Neutrophil (primary cell): ENCODE results near the gene TMEM204.

Experiments
- H3K27ac ChIP-seq: fragments of 200-600 bp; sonication (generic); 2 replicates; pipeline ENCODE4 v1.5.1; 2016; ENCODE audit warnings: mild to moderate bottlenecking, moderate library complexity
- H3K27me3 ChIP-seq: fragments of 200-600 bp; sonication (generic); 2 replicates; pipeline ENCODE4 v1.6.0; 2016; ENCODE audit warnings: mild to moderate bottlenecking
- H3K36me3 ChIP-seq: fragments of 200-600 bp; sonication (generic); 2 replicates; pipeline ENCODE4 v1.5.1; 2017
- H3K4me1 ChIP-seq, 2 experiments: fragments of 200-600 bp in 1 of 2; sonication (generic) in 1 of 2; 1 replicate in 1 of 2; 2 replicates in 1 of 2; pipeline versions ENCODE4 v1.5.1 to v1.6.1; 2013 to 2016; ENCODE audit warnings: low read depth in 1 of 2, low read length in 1 of 2, mild to moderate bottlenecking in 1 of 2, moderate library complexity in 1 of 2; ENCODE audit not compliant: control insufficient read depth in 1 of 2, insufficient read depth in 1 of 2
- H3K4me3 ChIP-seq, 2 experiments: fragments of 200-600 bp in 1 of 2; sonication (generic) in 1 of 2; 1 replicate in 1 of 2; 2 replicates in 1 of 2; pipeline ENCODE4 v1.5.1; 2013 to 2016; ENCODE audit warnings: low read depth in 1 of 2, low read length in 1 of 2, mild to moderate bottlenecking in 1 of 2, moderate library complexity in 1 of 2
- H3K9me3 ChIP-seq: fragments of 200-600 bp; sonication (generic); 2 replicates; pipeline ENCODE4 v1.5.1; 2016
- TF ChIP-seq, protein P1 (sequence below): fragments of 200-600 bp; sonication (generic); IDR thresholded peaks from 2 replicates; pipeline ENCODE4 v1.5.1; 2016; ENCODE audit warnings: antibody characterized with exemption

TMEM204 gene

GRCh38 chr16:1541293-1542165 lies 8.1 kb downstream of the TMEM204 start:
- Histone ChIP-seq H3K4me1 (peaks cover 17 to 22% of the 10 kb centered on the region in 2 experiments), H3K27me3 (peaks cover 18% of the 10 kb centered on the region), H3K9me3 (no peaks in the 10 kb centered on the region), H3K27ac (no peak overlapping the region), H3K4me3 (no peak overlapping the region), H3K36me3 (no peaks in the 10 kb centered on the region)
- TF ChIP-seq, protein P1, sequence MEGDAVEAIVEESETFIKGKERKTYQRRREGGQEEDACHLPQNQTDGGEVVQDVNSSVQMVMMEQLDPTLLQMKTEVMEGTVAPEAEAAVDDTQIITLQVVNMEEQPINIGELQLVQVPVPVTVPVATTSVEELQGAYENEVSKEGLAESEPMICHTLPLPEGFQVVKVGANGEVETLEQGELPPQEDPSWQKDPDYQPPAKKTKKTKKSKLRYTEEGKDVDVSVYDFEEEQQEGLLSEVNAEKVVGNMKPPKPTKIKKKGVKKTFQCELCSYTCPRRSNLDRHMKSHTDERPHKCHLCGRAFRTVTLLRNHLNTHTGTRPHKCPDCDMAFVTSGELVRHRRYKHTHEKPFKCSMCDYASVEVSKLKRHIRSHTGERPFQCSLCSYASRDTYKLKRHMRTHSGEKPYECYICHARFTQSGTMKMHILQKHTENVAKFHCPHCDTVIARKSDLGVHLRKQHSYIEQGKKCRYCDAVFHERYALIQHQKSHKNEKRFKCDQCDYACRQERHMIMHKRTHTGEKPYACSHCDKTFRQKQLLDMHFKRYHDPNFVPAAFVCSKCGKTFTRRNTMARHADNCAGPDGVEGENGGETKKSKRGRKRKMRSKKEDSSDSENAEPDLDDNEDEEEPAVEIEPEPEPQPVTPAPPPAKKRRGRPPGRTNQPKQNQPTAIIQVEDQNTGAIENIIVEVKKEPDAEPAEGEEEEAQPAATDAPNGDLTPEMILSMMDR, result no peak

GRCh38 chr16:1542166-1542500 lies 8.7 kb downstream of the TMEM204 start:
- Histone ChIP-seq H3K4me3 (no peak overlapping the region), H3K9me3 (no peaks in the 10 kb centered on the region), H3K4me1 (peaks cover 17 to 22% of the 10 kb centered on the region in 2 experiments), H3K27ac (no peak overlapping the region), H3K27me3 (peaks cover 12% of the 10 kb centered on the region), H3K36me3 (no peaks in the 10 kb centered on the region)
- TF ChIP-seq, protein P1, result no peak

DNA sequence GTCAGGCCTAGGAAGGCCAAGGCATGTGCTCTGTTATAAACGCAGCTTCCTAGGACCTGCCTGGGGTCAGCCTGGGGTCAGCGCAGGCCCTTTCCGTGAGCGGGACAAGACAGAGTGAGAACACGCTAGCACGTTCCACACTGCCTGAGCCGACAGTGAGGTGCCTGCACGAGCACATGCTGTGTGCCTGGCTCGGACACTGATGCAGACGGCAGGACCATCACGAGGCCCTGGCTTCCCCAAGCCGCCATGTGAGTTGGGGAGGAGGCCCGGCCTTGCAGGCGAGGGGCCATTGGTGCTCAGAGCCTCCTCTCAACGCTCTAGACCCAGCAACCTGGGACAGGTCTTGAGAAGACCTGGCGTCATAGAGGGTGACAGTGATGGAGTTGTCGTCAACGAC lies 9.1 kb downstream of the TMEM204 start:
- Histone ChIP-seq H3K4me3 (no peak overlapping the region), H3K36me3 (no peaks in the 10 kb centered on the region), H3K4me1 (peaks cover 17 to 22% of the 10 kb centered on the region in 2 experiments), H3K27ac (no peak overlapping the region), H3K9me3 (no peaks in the 10 kb centered on the region), H3K27me3 (peaks cover 8% of the 10 kb centered on the region)
- TF ChIP-seq, protein P1, result no peak

DNA sequence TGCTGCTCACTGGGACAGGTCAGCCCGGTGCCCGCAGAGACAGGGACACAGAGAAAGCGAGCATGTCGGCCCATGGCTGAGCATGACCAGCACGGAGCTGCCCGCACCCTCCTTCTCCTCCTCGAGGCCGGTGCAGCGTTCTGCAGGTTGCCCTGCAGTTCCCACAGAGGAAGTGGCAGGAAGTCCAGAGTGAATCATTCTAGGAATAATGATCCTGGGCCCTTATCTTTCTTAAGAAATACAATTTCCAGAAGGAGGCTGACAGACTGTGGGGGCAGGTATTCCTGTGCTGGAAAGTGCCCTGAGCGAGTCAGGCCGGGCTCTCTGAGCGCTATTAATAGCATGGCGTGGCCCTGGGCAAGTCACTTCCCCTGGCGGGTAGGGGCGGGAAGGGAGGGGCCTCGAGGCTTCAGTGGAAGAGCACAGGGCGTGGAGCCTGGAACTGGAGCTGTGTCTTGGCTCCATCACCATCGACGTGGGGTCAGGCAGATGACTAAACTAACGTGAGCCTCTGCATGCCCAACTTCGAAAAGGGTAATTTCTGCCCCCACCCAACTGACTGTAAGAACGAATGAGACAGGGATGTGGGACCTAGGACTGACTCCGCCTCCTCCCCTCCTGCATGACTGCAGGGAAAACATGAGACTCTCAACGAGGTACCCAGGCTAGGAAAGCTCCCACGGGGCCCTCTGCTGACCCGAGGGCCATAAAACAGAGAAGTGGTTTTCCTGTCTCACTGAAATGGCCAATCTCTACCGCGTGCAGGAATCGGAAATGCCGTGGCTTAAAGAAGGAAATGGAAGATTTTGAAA lies 9.8 kb downstream of the TMEM204 start:
- no peaks in the 10 kb centered on the region for H3K36me3 ChIP-seq
- H3K27ac ChIP-seq, result peak overlapping the region; percentile 75

More for the DNA sequence above, 9.8 kb downstream of the TMEM204 start:
- H3K4me3 ChIP-seq, result peak overlapping the region; percentile 39 to 42
- peaks cover 17 to 22% of the 10 kb centered on the region in 2 experiments for H3K4me1 ChIP-seq
- TF ChIP-seq, protein P1, result no peak
- H3K27me3 ChIP-seq, result peaks cover under 1% of the 10 kb centered on the region
- no peaks in the 10 kb centered on the region for H3K9me3 ChIP-seq
